HUES64 (cell line): ENCODE measurements around the gene ARHGEF38.

ENCODE experiments used
- H3K27ac ChIP-seq: 2 replicates; pipeline ENCODE4 v1.7.0; 2013; ENCODE audit warnings: low read depth, low read length, inconsistent platforms
- H3K27me3 ChIP-seq: 2 replicates; pipeline ENCODE4 v1.6.1; 2013; ENCODE audit warnings: mild to moderate bottlenecking, low read length; ENCODE audit not compliant: insufficient read depth
- H3K36me3 ChIP-seq: 2 replicates; pipeline ENCODE4 v1.6.1; 2013; ENCODE audit warnings: mild to moderate bottlenecking, low read length; ENCODE audit not compliant: insufficient read depth
- H3K4me1 ChIP-seq: 2 replicates; pipeline ENCODE4 v1.6.1; 2013; ENCODE audit warnings: mild to moderate bottlenecking, low read length, moderate library complexity; ENCODE audit not compliant: insufficient read depth
- H3K4me3 ChIP-seq: 2 replicates; pipeline ENCODE4 v1.5.1; 2013; ENCODE audit warnings: mild to moderate bottlenecking, low read length, moderate library complexity
- H3K9ac ChIP-seq: 2 replicates; pipeline ENCODE4 v1.6.1; 2013; ENCODE audit warnings: mild to moderate bottlenecking, low read depth, low read length
- H3K9me3 ChIP-seq: 2 replicates; pipeline ENCODE4 v1.6.1; 2013; ENCODE audit warnings: low read depth, low read length; ENCODE audit not compliant: insufficient read depth
- WGBS: fragments of 150-250, 120-280 bp; methylation state at CpG from one replicate; pipeline ENCODE4 v1.1.7; 2013; ENCODE audit warnings: missing lambda C conversion rate; 5-methylcytosine and 5-hydroxymethylcytosine counted together

The ARHGEF38 gene

DNA sequence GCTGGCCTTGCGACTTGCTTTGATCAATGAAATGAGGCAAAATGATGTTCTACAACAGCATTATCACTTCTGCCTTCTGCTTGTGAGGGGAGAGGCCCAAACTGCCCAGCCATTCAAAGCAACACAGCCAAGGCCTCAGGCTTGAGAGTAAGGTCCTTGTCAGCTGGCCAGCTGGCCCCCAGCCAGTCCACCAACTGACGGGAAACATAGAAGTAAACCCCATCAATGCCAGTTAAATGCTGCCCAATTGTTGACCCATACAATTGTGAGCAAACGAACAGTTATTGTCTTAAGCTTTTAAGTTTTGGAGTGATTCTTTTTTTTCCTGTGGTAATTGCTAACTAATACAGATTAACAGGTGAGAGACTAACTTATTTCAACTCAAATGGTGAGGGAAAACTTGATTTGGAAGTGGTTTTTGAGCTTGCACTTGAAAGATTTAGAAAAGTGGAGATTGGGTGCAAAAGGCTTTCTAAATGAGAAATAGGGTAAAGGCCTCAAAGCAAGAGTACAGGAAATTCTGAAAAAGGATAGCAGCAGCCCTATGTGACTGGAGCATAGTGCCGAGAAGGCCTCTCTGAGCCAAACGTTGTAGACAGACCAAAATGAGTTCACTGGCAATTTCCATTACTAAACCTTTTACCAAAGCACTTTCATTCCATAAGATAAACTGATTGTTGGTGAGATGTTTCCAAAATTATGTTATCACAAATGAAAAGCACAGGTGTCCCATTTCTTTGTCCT, 66.9 kb downstream of the ARHGEF38 start:
- Histone ChIP-seq H3K36me3 (no peaks in the 10 kb centered on the region), H3K27ac (no peak overlapping the region), H3K9ac (no peak overlapping the region), H3K4me1 (peaks cover 4% of the 10 kb centered on the region; the same call in 1 of the 2 replicates), H3K9me3 (no peaks in the 10 kb centered on the region), H3K4me3 (no peak overlapping the region), H3K27me3 (no peaks in the 10 kb centered on the region)
- WGBS: 92% methylated on average over 5 of the region's 5 CpGs

DNA sequence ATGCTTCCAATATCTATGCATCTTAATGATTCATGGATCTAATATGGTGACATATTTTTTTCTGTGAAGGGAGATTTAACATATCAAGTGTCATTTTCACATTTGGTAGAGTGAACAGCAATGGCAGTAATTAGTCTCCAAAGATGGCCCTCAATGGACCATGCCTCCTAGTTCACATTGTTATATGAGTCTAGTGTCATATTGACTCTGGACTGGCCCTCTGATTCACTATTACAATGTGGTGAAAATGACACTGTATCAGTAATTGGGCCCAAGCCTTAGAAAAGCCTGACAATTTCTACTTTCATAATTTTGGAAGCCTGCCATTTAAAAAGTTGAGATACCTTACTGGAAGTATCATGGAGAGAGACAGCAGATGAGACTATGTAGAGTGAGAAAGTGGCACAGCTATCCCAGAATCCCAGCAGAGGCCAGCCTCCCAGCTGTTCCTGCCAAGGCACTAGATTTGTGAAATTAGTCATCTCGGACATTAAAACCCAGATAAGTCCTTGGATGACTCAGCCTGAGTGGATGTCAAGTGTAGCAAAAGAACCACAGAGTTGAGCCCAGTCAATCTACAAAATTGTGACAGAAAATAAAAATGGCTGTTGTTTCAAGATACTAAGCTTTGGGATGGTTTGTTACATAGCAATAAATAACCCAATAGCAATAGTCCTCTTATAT, 68.4 kb downstream of the ARHGEF38 start:
- Histone ChIP-seq H3K9me3 (no peaks in the 10 kb centered on the region), H3K9ac (no peak overlapping the region), H3K27ac (no peak overlapping the region), H3K4me3 (no peak overlapping the region), H3K4me1 (peaks cover 4% of the 10 kb centered on the region; the same call in 1 of the 2 replicates), H3K36me3 (no peaks in the 10 kb centered on the region), H3K27me3 (no peaks in the 10 kb centered on the region)
- WGBS: 88% methylated on average over 1 of the region's 1 CpG

DNA sequence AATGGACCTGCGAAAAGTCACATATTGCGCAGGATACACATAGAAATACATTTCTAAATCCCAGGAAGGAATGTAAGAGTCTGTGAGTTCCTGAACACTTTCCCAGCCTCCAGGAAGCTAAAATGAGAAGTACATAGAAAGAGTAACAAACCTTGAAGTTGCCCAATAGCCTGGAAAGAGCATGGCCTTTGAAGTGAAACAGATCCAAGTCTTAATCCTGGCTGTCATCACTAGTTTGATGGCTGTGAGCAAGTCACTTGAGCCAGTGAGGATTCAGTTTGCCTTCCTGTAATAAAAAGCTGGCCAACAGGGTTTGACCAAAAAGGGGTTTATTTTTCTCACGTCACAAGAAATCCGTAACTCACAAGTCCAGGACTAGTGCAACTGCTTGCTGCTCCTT, 69.8 kb downstream of the ARHGEF38 start:
- no peak overlapping the region for H3K9ac ChIP-seq
- H3K4me3 ChIP-seq: no peak overlapping the region
- H3K27me3 ChIP-seq: no peaks in the 10 kb centered on the region
- H3K27ac ChIP-seq: no peak overlapping the region
- H3K4me1 ChIP-seq: no peaks in the 10 kb centered on the region
- no peaks in the 10 kb centered on the region for H3K36me3 ChIP-seq
- 88% methylated on average over 2 of the region's 4 CpGs for WGBS
- no peaks in the 10 kb centered on the region for H3K9me3 ChIP-seq

DNA sequence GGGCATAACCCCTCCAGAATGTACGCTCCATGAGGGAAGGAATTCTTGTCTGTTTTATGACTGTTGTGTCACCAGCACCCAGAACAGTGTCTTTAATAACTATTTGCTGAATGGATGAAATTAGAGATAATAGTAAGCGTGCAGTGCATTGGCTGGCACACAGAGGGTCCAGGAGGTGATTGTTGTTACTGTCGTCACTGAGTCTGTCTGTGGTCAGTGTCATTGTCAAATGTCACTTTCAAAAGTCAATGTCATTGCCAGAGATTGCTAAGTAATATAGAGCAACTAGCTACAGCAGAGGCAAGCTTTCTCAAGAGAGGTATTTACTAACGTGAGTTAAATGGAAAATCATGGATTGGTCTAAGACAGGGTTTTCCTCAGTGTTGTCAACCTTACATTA, 70.7 kb downstream of the ARHGEF38 start:
- Histone ChIP-seq H3K36me3 (no peaks in the 10 kb centered on the region), H3K9me3 (no peaks in the 10 kb centered on the region), H3K4me1 (no peaks in the 10 kb centered on the region), H3K27ac (no peak overlapping the region), H3K9ac (no peak overlapping the region), H3K4me3 (no peak overlapping the region), H3K27me3 (no peaks in the 10 kb centered on the region)
- WGBS: 99% methylated on average over 4 of the region's 4 CpGs

DNA sequence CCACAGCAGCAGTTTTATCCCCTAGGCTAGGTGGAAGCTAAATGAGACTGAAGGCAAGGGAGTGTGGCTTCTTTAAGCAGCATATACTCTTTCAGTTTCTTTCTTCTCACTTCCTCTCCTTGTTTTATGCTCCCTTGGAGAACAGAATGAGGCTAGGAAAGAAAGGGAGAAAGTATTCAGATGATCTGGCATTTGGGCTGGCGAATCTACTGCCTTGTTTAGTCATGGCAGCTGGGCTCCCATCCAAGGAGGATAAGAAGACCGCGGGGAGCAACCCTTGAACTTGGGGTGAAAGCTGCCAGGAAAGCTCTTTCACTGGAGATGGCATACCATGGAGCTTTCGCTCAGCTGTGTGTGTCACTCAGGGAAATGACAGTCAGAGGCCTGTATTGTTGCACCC, 72.1 kb downstream of the ARHGEF38 start:
- H3K4me3 ChIP-seq: no peak overlapping the region
- H3K27ac ChIP-seq: no peak overlapping the region
- H3K4me1 ChIP-seq: no peaks in the 10 kb centered on the region
- H3K27me3 ChIP-seq: no peaks in the 10 kb centered on the region
- no peak overlapping the region for H3K9ac ChIP-seq
- WGBS: 92% methylated on average over 4 of the region's 4 CpGs
- no peaks in the 10 kb centered on the region for H3K36me3 ChIP-seq
- no peaks in the 10 kb centered on the region for H3K9me3 ChIP-seq

DNA sequence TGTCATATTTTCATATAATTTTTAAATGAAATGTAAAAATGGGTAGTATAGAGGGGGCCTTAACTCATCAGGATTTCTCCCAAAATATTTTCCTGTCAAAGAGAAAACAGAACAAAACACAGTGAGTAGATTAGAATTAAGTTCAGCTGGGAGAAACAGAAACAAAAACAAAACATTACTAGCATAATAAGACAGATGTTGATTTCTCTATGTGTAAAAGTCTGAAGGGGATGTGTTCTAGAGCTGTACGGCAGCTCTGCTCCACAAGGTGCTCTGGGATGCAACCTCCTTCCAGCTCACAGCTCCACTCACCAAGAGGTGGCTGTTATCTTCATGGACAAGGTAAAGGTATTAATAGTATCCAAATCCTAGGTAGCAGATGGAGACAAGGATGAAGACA, 72.8 kb downstream of the ARHGEF38 start:
- Histone ChIP-seq H3K36me3 (no peaks in the 10 kb centered on the region), H3K9ac (no peak overlapping the region), H3K9me3 (no peaks in the 10 kb centered on the region), H3K4me3 (no peak overlapping the region), H3K27me3 (no peaks in the 10 kb centered on the region), H3K4me1 (no peaks in the 10 kb centered on the region), H3K27ac (no peak overlapping the region)
- WGBS: 100% methylated on average over 1 of the region's 1 CpG

DNA sequence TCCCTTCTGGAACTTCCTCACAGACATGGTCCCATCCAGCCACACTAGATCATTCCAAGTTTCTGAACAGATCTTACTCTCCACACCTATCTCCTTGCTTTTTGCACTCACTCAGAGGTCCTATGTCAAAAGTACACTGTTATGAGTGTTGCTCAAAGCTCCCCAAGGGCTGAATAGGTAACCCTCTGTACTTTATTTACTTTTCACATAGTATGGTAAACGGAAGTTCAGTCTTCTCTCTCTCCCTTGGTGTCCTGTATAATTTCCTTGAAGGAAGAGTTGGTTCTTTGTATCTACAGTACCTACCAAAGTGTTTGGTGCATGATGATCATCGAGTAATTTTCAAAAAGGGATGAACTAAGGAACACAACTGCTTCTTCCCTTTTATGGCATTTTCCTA, 74.4 kb downstream of the ARHGEF38 start:
- no peaks in the 10 kb centered on the region for H3K27me3 ChIP-seq
- no peak overlapping the region for H3K27ac ChIP-seq
- 100% methylated on average over 1 of the region's 2 CpGs for WGBS
- no peak overlapping the region for H3K9ac ChIP-seq
- no peaks in the 10 kb centered on the region for H3K9me3 ChIP-seq
- no peaks in the 10 kb centered on the region for H3K36me3 ChIP-seq
- no peaks in the 10 kb centered on the region for H3K4me1 ChIP-seq
- no peak overlapping the region for H3K4me3 ChIP-seq

DNA sequence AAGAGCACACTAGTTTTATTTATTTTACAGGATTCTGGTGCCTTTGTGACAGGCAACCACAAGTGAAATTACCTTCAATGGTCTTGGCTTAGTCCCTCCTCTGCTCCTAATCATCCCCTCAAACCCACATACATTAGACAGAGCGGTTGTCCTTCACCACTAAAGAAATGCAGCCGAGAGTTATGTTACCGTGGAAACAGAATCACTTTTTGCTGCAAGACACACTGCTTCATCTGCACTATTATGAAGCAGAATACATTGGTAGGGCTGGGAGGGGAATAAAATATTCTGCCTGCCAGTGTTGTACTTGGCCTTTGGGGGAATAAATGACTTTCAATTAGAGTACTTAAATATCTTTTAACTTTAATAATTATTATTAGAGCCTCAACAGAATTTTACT, 75.2 kb downstream of the ARHGEF38 start:
- Histone ChIP-seq H3K4me1 (no peaks in the 10 kb centered on the region), H3K27me3 (no peaks in the 10 kb centered on the region), H3K36me3 (no peaks in the 10 kb centered on the region), H3K4me3 (no peak overlapping the region), H3K9me3 (no peaks in the 10 kb centered on the region), H3K27ac (no peak overlapping the region), H3K9ac (no peak overlapping the region)
- 86% methylated on average over 3 of the region's 3 CpGs for WGBS

DNA sequence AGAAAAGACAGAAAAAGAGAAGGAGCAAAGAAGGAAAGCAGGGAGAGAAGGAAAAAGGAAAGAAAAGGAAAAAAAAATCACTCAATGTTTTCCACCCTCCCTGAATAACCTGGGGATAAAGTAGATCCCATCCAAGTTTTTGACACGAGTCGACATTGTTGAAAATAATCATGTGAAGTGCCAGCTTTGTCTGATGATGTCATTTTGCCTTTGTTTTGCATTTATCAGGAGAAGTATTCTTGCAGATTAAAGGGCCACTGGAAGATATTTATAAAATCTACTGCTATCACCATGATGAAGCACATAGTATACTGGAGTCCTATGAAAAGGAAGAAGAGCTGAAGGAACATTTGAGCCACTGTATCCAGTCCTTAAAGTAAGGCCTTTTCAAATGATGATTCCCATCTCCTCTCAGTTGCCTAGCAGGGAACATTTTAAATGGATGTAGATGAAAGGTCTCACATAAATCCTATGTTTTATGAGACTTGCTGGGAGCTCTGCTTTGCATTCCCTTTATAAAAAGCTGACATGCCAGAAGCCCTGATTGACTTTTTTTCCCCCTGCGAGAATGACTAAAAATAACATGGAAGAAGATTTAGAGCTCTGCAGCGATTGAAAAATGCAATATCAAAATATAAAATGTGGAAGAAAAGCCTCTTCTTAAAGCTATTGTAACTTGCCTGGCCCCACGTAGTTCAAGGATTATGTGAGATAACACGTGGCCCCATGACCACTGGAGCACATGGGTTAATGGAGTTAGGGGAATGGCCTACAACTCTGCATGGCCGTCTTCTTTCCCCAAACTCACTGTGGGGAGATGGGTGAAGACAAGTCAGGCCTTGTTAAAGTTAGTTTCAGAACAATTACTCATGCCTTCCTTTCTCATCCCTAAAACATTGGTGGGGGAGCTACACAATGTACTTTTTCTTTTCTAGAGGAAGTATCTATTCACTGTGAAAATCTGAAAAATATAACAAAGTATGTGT, 78.5 kb downstream of the ARHGEF38 start:
- Histone ChIP-seq H3K9ac (no peak overlapping the region), H3K4me3 (no peak overlapping the region), H3K27me3 (no peaks in the 10 kb centered on the region), H3K9me3 (no peaks in the 10 kb centered on the region), H3K4me1 (no peaks in the 10 kb centered on the region), H3K27ac (no peak overlapping the region), H3K36me3 (no peaks in the 10 kb centered on the region)
- 93% methylated on average over 7 of the region's 7 CpGs for WGBS

DNA sequence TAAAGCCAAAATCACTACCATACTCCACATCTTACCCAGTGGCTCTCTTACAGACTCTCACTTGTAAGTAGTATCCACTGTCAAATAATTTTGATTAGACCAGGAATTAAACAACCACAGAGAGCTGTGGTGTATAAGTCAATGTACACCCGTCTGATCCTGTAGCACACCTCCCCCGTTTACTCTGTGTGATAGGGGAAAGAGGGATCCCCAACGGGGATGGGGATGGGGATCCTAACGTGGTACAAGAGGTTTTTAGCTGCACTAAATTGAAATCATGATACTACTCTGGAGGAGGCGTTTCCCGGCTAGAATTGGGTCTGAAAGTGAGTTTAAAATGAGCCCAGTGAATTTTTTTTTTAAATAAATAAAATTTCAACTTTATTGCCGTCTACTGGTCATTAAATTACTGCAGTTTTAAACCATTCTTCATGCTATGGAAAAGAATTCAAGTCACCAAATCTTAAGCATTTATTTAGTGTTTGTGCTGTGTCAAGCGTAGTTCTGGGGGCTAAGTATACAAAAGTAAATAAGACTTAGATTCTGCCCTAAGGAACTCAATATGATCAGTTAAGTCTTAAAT, 79.5 kb downstream of the ARHGEF38 start:
- Histone ChIP-seq H3K36me3 (no peaks in the 10 kb centered on the region), H3K27me3 (no peaks in the 10 kb centered on the region), H3K9me3 (no peaks in the 10 kb centered on the region), H3K27ac (no peak overlapping the region), H3K4me3 (no peak overlapping the region), H3K9ac (no peak overlapping the region), H3K4me1 (no peaks in the 10 kb centered on the region)
- WGBS: 92% methylated on average over 6 of the region's 8 CpGs

DNA sequence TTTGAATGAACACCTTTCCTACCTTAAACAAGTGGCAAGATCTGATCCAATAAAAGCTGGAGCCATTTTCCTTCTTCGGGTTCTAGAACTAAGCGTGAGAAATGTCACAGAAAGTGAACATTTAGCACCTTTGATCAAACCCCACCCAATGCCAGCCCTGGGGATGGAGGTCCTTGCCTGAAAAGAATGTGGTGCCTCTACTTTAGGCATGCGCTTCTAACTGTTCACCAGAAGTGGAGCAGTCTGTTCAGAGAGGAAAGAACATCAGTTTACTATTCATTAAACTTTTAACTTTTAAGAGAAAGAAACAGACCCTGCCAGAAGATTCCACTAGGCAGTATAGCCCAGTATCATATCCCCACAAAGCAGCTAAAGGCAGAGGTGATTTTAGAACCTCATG, 80.2 kb downstream of the ARHGEF38 start:
- WGBS: 96% methylated on average over 3 of the region's 3 CpGs
- peaks cover 7% of the 10 kb centered on the region for H3K4me1 ChIP-seq
- H3K4me3 ChIP-seq: no peak overlapping the region
- no peaks in the 10 kb centered on the region for H3K27me3 ChIP-seq
- no peak overlapping the region for H3K27ac ChIP-seq
- no peaks in the 10 kb centered on the region for H3K36me3 ChIP-seq
- no peaks in the 10 kb centered on the region for H3K9me3 ChIP-seq
- no peak overlapping the region for H3K9ac ChIP-seq
